ENCODE data around the gene CEP41. TPM values are rescaled to one million over a fixed set of nuclear protein-coding genes. Genes with fewer than 3 reads are reported as not detected.

CEP41 gene
- total and polyA plus RNA-seq, 10 of the 15 experiments (the other 5 are each of a cell fraction or from before 2014, with no cell fraction given), result 11.4 to 43.0 (median 24.7) TPM

- ChIA-PET POLR2A (no interaction called here), CTCF (no interaction called here), RAD21 (ENCODE audit: unreplicated experiment) (no interaction called here), SMC1A (ENCODE audit: uncharacterized antibody, unreplicated experiment) (interaction anchor here (0.5 to 0.9 kb wide), 2 partner anchors 23 to 275 kb away, joined by 3 read pairs; no protein-coding TSS in a partner anchor)
- no peak overlapping the region for H2AFZ ChIP-seq (ENCODE audit: control insufficient read depth, low read depth, low read length)
- no peak for DNase-seq (ENCODE audit: low read depth, low spot score)
- H3K4me3 ChIP-seq, result no peak overlapping the region
- no peak overlapping the region for H3K4me2 ChIP-seq (ENCODE audit: control insufficient read depth, insufficient read depth)
- no peaks in the 10 kb centered on the region for H3K36me3 ChIP-seq (ENCODE audit: control insufficient read depth in 2 of 2, insufficient read depth in 2 of 2, low read length in 1 of 2)
- FAIRE-seq, result no peak
- TF ChIP-seq WRNIP1 (IDR thresholded peaks at IDR 0.05; ENCODE audit: borderline replicate concordance, low read depth, low read length), result no peak
- TF ChIP-seq MYB (IDR thresholded peaks at IDR 0.05; ENCODE audit: borderline replicate concordance, low read depth, low read length), result no peak
- TF ChIP-seq TCF12 (IDR thresholded peaks at IDR 0.05; ENCODE audit: low read depth, low read length), result no peak
- TF ChIP-seq, protein P1, sequence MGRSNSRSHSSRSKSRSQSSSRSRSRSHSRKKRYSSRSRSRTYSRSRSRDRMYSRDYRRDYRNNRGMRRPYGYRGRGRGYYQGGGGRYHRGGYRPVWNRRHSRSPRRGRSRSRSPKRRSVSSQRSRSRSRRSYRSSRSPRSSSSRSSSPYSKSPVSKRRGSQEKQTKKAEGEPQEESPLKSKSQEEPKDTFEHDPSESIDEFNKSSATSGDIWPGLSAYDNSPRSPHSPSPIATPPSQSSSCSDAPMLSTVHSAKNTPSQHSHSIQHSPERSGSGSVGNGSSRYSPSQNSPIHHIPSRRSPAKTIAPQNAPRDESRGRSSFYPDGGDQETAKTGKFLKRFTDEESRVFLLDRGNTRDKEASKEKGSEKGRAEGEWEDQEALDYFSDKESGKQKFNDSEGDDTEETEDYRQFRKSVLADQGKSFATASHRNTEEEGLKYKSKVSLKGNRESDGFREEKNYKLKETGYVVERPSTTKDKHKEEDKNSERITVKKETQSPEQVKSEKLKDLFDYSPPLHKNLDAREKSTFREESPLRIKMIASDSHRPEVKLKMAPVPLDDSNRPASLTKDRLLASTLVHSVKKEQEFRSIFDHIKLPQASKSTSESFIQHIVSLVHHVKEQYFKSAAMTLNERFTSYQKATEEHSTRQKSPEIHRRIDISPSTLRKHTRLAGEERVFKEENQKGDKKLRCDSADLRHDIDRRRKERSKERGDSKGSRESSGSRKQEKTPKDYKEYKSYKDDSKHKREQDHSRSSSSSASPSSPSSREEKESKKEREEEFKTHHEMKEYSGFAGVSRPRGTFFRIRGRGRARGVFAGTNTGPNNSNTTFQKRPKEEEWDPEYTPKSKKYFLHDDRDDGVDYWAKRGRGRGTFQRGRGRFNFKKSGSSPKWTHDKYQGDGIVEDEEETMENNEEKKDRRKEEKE (IDR thresholded peaks at IDR 0.05), result no peak
- H3K27ac ChIP-seq (ENCODE audit: control insufficient read depth, insufficient read depth), result no peak overlapping the region
- WGBS (ENCODE audit: insufficient coverage, insufficient replicate concordance, low lambda C conversion rate, missing lambda C conversion rate), result 61% methylated on average over 3 of the region's 3 CpGs
- ATAC-seq, result no peak
- no peak overlapping the region for H3K9ac ChIP-seq (ENCODE audit: control insufficient read depth, insufficient read depth, low read length)
- H4K20me1 ChIP-seq (ENCODE audit: control insufficient read depth, insufficient read depth), result no peaks in the 10 kb centered on the region
- no TSS peak for BruUV-seq (replicated peaks)
- no peaks in the 10 kb centered on the region; the same call in 2 of the 3 replicates for H3K9me3 ChIP-seq (replicated peaks; ENCODE audit: control insufficient read depth, insufficient read depth, low read length)
- no peaks in the 10 kb centered on the region for H3K79me2 ChIP-seq (ENCODE audit: control insufficient read depth, insufficient read depth, low read length)
- intact Hi-C loops (cut with micrococcal nuclease; ENCODE audit: unreplicated experiment) (loop anchor here (5.0 kb wide), 2 partner anchors 117 to 128 kb away; no protein-coding TSS in a partner anchor), in situ Hi-C loops (cut with MboI) (no loop called here)
- peaks cover 8% of the 10 kb centered on the region for H3K4me1 ChIP-seq (ENCODE audit: control insufficient read depth, insufficient read depth, low read length)
- no peaks in the 10 kb centered on the region for H3K27me3 ChIP-seq (replicated peaks in 1 of 2; ENCODE audit: control insufficient read depth in 2 of 2, insufficient read depth in 2 of 2, low read length in 1 of 2)
Observed at GRCh38 chr7:130369831-130370550, 70.8 kb downstream of the CEP41 start.

Data from GM12878 (cell line).